ENCODE data around the gene LAPTM5. TPM values are rescaled to one million over a fixed set of nuclear protein-coding genes. Genes with fewer than 3 reads are reported as not detected.

Gene LAPTM5
- total and polyA plus RNA-seq, 7 donors: 3.0 to 14.5 (median 13.1) TPM

GRCh38 chr1:30734106-30734505 is 23.5 kb downstream of the LAPTM5 start:
- Histone ChIP-seq H3K4me3 (no peak overlapping the region), H3K36me3 (ENCODE audit: insufficient read depth in 1 of 2, low read depth in 1 of 2) (no peaks in the 10 kb centered on the region), H3K27ac (no peak overlapping the region), H3K4me1 (no peaks in the 10 kb centered on the region), H3K9me3 (no peaks in the 10 kb centered on the region), H3K27me3 (ENCODE audit: insufficient read depth in 3 of 3, low read length in 2 of 3) (no peaks in the 10 kb centered on the region)
- no peak for DNase-seq
- no peak for ATAC-seq
- 91 to 92% (median 91%) methylated on average over 4 of the region's 4 CpGs for WGBS, 3 donors
- intact Hi-C loops (cut with DNase I): no loop called here
- TF ChIP-seq, protein P1, sequence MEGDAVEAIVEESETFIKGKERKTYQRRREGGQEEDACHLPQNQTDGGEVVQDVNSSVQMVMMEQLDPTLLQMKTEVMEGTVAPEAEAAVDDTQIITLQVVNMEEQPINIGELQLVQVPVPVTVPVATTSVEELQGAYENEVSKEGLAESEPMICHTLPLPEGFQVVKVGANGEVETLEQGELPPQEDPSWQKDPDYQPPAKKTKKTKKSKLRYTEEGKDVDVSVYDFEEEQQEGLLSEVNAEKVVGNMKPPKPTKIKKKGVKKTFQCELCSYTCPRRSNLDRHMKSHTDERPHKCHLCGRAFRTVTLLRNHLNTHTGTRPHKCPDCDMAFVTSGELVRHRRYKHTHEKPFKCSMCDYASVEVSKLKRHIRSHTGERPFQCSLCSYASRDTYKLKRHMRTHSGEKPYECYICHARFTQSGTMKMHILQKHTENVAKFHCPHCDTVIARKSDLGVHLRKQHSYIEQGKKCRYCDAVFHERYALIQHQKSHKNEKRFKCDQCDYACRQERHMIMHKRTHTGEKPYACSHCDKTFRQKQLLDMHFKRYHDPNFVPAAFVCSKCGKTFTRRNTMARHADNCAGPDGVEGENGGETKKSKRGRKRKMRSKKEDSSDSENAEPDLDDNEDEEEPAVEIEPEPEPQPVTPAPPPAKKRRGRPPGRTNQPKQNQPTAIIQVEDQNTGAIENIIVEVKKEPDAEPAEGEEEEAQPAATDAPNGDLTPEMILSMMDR (IDR thresholded peaks at IDR 0.05): no peak

- 81 to 87% (median 85%) methylated on average over 8 of the region's 8 CpGs for WGBS, 3 donors
- ATAC-seq: no peak
- DNase-seq: no peak
- no peaks in the 10 kb centered on the region for H3K4me1 ChIP-seq
- TF ChIP-seq, protein P1 (IDR thresholded peaks at IDR 0.05): no peak
- intact Hi-C loops (cut with DNase I): no loop called here
- no peak overlapping the region for H3K4me3 ChIP-seq
- no peak overlapping the region for H3K27ac ChIP-seq
- H3K27me3 ChIP-seq (ENCODE audit: insufficient read depth in 3 of 3, low read length in 2 of 3): no peaks in the 10 kb centered on the region
- H3K9me3 ChIP-seq: no peaks in the 10 kb centered on the region
- no peaks in the 10 kb centered on the region for H3K36me3 ChIP-seq (ENCODE audit: insufficient read depth in 1 of 2, low read depth in 1 of 2)
These were observed 24.1 kb downstream of the LAPTM5 start for GRCh38 chr1:30733493-30733892.

GRCh38 chr1:30732277-30732996 is 25.1 kb downstream of the LAPTM5 start:
- no peaks in the 10 kb centered on the region for H3K27me3 ChIP-seq (ENCODE audit: insufficient read depth in 3 of 3, low read length in 2 of 3)
- no peak overlapping the region for H3K27ac ChIP-seq
- no peak overlapping the region for H3K4me3 ChIP-seq
- ATAC-seq (peak in 1 of 4 donors; percentile 28), DNase-seq (no peak)
- intact Hi-C loops (cut with DNase I): no loop called here
- no peaks in the 10 kb centered on the region for H3K36me3 ChIP-seq (ENCODE audit: insufficient read depth in 1 of 2, low read depth in 1 of 2)
- H3K9me3 ChIP-seq: no peaks in the 10 kb centered on the region
- no peaks in the 10 kb centered on the region for H3K4me1 ChIP-seq
- 39 to 64% (median 46%) methylated on average over 10 of the region's 10 CpGs for WGBS, 3 donors
- TF ChIP-seq, protein P1 (IDR thresholded peaks at IDR 0.05): no peak

DNA sequence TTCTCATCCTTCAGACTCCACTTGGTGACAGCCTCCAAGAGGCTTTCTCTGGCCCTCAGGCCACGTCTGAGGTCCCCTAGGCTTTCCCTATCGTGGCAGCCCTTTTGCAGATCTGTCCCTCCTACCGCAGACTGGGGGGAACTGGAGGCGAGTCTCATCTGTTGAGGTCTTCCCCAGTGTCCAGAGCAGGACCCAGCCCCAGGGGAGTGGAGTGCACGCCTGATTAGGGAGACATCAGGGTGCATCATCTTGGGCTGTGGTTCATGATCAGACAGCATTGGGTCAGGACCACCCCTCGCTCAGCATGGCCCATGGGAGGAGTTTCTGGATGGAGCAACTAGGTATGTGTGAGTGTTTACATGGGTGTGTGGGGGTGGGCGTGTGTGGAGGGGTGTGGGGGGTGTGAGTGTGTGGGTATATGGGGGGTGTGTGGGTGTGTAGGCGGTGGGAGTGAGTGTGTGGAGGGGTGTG is 25.7 kb downstream of the LAPTM5 start:
- 82 to 83% (median 82%) methylated on average over 8 of the region's 8 CpGs for WGBS, 3 donors
- Histone ChIP-seq H3K4me3 (no peak overlapping the region), H3K27ac (no peak overlapping the region), H3K27me3 (ENCODE audit: insufficient read depth in 3 of 3, low read length in 2 of 3) (no peaks in the 10 kb centered on the region), H3K4me1 (no peaks in the 10 kb centered on the region), H3K36me3 (ENCODE audit: insufficient read depth in 1 of 2, low read depth in 1 of 2) (no peaks in the 10 kb centered on the region), H3K9me3 (no peaks in the 10 kb centered on the region)
- TF ChIP-seq, protein P1 (IDR thresholded peaks at IDR 0.05): no peak
- ATAC-seq (no peak), DNase-seq (no peak)
- intact Hi-C loops (cut with DNase I): no loop called here

Measured in psoas muscle (tissue), 8 donors.